ENCODE data around the gene CENPF.
"Not testable (repeated sequence)": the region's sequence is repeated elsewhere in the genome, so short reads cannot be mapped to it uniquely, and the experiment has no call there.

Gene CENPF

DNA sequence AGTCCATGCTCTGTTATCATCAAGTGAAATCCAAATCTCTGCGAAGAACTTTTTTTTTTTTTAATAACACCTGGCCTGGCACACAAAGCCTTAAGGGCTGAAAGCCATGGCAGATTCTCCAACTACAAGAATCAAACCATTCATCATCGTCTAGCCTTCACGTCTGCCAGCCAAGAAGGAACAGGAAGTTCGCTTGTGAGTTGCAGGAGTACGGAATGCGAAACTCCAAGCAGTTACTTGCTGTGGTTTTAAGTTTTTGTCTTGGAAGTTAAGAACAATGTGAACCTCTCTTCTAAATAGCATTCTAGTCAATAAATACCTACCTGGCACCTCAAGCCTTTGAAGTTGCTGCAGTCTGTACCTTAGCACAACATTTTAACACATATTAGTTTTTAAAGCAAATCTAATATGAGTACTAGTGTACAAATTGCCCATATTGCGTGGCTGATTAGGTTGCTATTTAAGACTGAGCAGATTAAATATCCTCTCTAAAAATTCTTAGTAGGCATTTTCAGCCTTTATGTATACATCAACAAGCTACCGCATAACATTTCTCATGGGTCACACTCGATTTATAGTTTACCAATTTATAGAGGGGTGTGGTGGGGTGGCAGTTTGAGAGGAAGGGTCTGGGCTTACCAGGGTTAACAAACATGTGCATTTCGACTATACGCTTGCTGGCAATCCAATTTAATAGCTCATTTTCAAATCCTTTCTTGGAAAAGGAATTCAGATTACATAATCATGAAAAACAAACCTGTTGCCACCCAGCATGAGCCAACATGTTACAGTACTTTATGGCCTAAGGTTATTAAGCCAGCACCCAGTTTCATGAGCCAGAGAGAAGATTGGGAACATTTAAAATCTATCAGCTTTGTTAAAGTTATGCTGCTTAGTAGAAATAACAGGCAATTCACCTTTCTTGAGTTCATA, 29.3 kb upstream of the CENPF start:
- ChIA-PET CTCF (interaction anchor here (0.8 to 4.3 kb wide), 5 partner anchors 7 to 312 kb away, joined by 3 to 25 read pairs (median 4); no protein-coding TSS in a partner anchor), POLR2A (no interaction called here)
- no peak for TF ChIP-seq CTCF (IDR thresholded peaks at IDR 0.05; ENCODE audit: insufficient read depth, low read length, missing control alignments)
- no peak for DNase-seq (ENCODE audit: low read depth, low spot score)
- no peak overlapping the region for H3K4me3 ChIP-seq (ENCODE audit: low read depth, low read length)

DNA sequence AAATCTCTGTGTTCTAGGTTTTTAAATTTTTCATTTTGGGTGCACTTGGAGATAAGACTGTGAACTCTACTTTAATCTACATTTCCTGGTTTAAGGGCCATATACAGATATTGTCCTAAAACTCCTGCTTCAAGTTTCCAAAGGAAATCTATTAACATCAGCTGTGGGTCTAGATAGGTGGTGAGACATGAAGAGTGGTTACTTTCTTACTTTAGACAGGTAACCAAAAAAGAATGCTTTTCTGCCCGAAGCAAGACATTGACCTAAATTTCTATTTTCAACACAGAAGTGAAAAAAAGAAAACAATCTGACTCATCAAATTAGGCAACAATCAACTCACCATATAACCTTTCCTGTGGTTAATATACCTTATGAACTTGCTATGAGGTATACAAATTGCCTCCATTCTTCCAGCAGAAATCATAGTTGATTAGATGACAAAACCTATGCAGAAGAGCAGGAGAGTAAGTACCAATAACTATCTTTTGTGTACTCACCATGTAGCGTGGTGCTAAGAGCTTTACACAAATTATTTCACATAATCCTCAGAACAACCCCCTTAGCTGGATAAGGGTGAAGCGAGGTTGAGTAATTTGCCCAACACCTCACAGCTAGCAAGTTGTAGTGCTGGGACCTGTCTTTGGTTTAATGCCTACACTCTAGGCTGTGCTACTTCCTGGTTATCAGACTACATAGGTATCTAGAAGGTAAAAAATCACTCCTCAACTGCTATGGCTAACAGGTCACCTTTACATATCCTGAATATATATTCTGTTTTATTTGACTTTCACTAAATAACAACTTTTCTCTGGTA, 28.2 kb upstream of the CENPF start:
- ChIA-PET POLR2A (no interaction called here), CTCF (interaction anchor here (0.8 to 4.3 kb wide), 5 partner anchors 8 to 314 kb away, joined by 3 to 25 read pairs (median 4); no protein-coding TSS in a partner anchor)
- no peak for TF ChIP-seq CTCF (IDR thresholded peaks at IDR 0.05; ENCODE audit: insufficient read depth, low read length, missing control alignments)
- H3K4me3 ChIP-seq (ENCODE audit: low read depth, low read length): no peak overlapping the region
- no peak for DNase-seq (ENCODE audit: low read depth, low spot score)

- CTCF ChIA-PET; DNase-seq (ENCODE audit: low read depth, low spot score); POLR2A ChIA-PET; H3K4me3 ChIP-seq (ENCODE audit: low read depth, low read length): not testable (repeated sequence)
These were observed 26.9 kb upstream of the CENPF start for GRCh38 chr1:214576120-214576519.

GRCh38 chr1:214579183-214579582, 23.8 kb upstream of the CENPF start:
- CTCF ChIA-PET: interaction anchor here (0.9 to 20.3 kb wide), 5 partner anchors 10 to 243 kb away, joined by 3 to 493 read pairs (median 8); no protein-coding TSS in a partner anchor
- no peak for DNase-seq (ENCODE audit: low read depth, low spot score)
- POLR2A ChIA-PET: no interaction called here
- no peak overlapping the region for H3K4me3 ChIP-seq (ENCODE audit: low read depth, low read length)
- TF ChIP-seq CTCF (IDR thresholded peaks at IDR 0.05; ENCODE audit: insufficient read depth, low read length, missing control alignments): no peak

DNA sequence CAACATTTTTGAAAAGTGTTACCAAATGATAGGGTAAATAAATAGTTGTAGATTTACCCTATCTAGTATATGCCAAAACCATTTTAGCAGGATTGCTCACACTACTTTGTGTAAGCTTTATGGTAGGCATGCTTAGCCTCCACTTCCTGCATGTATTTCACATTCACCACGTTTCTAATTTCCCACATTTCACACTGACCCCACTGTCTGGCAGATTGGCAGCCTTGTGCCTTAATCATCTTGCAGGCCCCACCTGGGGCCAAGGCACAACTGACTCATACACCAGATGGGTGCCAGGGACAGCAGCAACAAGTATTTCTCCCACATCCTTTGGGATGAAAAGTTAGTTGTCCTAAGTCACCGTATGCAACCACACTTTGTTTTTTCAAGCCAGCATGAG, 21.2 kb upstream of the CENPF start:
- no peak for TF ChIP-seq CTCF (IDR thresholded peaks at IDR 0.05; ENCODE audit: insufficient read depth, low read length, missing control alignments)
- ChIA-PET CTCF (interaction anchor here (0.9 to 20.3 kb wide), 13 partner anchors 7 to 320 kb away, joined by 3 to 493 read pairs (median 9); no protein-coding TSS in a partner anchor), POLR2A (interaction anchor here (0.7 to 1.2 kb wide), 2 partner anchors 30 to 248 kb away, joined by 3 to 5 read pairs; partner anchors contain the start of gene PTPN14)
- H3K4me3 ChIP-seq (ENCODE audit: low read depth, low read length): no peak overlapping the region
- peak; percentile 71 for DNase-seq (ENCODE audit: low read depth, low spot score)

- ChIA-PET POLR2A (interaction anchor here (0.7 to 1.7 kb wide), 2 partner anchors 31 to 249 kb away, joined by 3 to 4 read pairs; partner anchors contain the start of gene PTPN14), CTCF (interaction anchor here (0.9 to 20.3 kb wide), 17 partner anchors 8 to 368 kb away, joined by 3 to 493 read pairs (median 7); no protein-coding TSS in a partner anchor)
- no peak for TF ChIP-seq CTCF (IDR thresholded peaks at IDR 0.05; ENCODE audit: insufficient read depth, low read length, missing control alignments)
These were observed 20.6 kb upstream of the CENPF start for GRCh38 chr1:214582289-214582891.

More at GRCh38 chr1:214582289-214582891, 20.6 kb upstream of the CENPF start:
- DNase-seq (ENCODE audit: low read depth, low spot score): no peak
- no peak overlapping the region for H3K4me3 ChIP-seq (ENCODE audit: low read depth, low read length)
